Spleen (tissue), 7 donors: ENCODE data around the gene EGFL8.

Source experiments
- CTCF ChIP-seq, 11 experiments: fragments of 200-600 bp in 7 of 11; fragments of 450-650 bp in 4 of 11; sonication (generic) in 4 of 11; IDR thresholded peaks in 8 of 11; conservative IDR thresholded peaks in 3 of 11; 1 replicate in 7 of 11; 2 replicates in 4 of 11; pipeline versions ENCODE4 v1.4.0 to v1.8.0; 2016 to 2021; ENCODE audit warnings: antibody characterized with exemption in 11 of 11, inconsistent platforms in 4 of 11, mild to moderate bottlenecking in 1 of 11
- POLR2A ChIP-seq, 3 donors: fragments of 450-650 bp; IDR thresholded peaks; one replicate each; pipeline ENCODE4 v1.5.1; 2017; ENCODE audit warnings: antibody characterized with exemption in 3 of 3, mild to moderate bottlenecking in 1 of 3
- POLR2AphosphoS5 ChIP-seq, 3 donors: sonication (generic); formaldehyde crosslinking; IDR thresholded peaks; one replicate each; pipeline ENCODE4 v1.5.1; 2017; ENCODE audit warnings: antibody characterized with exemption in 3 of 3
- donor health status: DM: no; HTN: no; CAD: no; lungs with moderate emphysema.
- donor health status: DM: no; HTN: no; CAD: no.
- donor health status: DM: no; HTN: no; CAD: no.

GRCh38 chr6:32189742-32190053 lies 25.3 kb downstream of the EGFL8 start:
- TF ChIP-seq CTCF (IDR thresholded peaks at IDR 0.05 in 8 of 11, conservative IDR thresholded peaks at IDR 0.05 in 3 of 11) (no peak), POLR2A (IDR thresholded peaks at IDR 0.05) (no peak), POLR2AphosphoS5 (IDR thresholded peaks at IDR 0.05) (no peak)
